SU-DHL-6 (cell line): Measurements from ENCODE around the gene LRRC73.

ENCODE experiments used
- H2AFZ ChIP-seq: fragments of 200-600 bp; sonication (generic); 2 replicates; pipeline ENCODE4 v1.6.1; 2014; ENCODE audit warnings: low read depth, mild to moderate bottlenecking, moderate library complexity, mixed read lengths, antibody characterized with exemption, low read length; ENCODE audit not compliant: severe bottlenecking
- H3F3A ChIP-seq: fragments of 200-600 bp; shearing (Covaris generic); 2 replicates; pipeline ENCODE4 v1.6.0; 2016; ENCODE audit warnings: antibody characterized with exemption, mild to moderate bottlenecking; ENCODE audit not compliant: insufficient read depth
- H3K27ac ChIP-seq: fragments of 200-600 bp; sonication (generic); 2 replicates; pipeline ENCODE4 v1.5.1; 2016; ENCODE audit warnings: low read depth, mild to moderate bottlenecking, low read length, moderate library complexity, mixed read lengths
- H3K27me3 ChIP-seq: fragments of 200-600 bp; sonication (generic), shearing (Covaris generic); 2 replicates; pipeline ENCODE4 v1.6.0; 2014; ENCODE audit warnings: mild to moderate bottlenecking, low read length
- H3K36me3 ChIP-seq: fragments of 200-600 bp; sonication (generic); 2 replicates; pipeline ENCODE4 v1.6.1; 2014; ENCODE audit warnings: mild to moderate bottlenecking, low read length, mixed read lengths
- H3K4me2 ChIP-seq: fragments of 300-600, 200-600 bp; shearing (Covaris generic), sonication (generic); 2 replicates; pipeline ENCODE4 v1.6.0; 2014; ENCODE audit warnings: low read length, low read depth, mild to moderate bottlenecking; ENCODE audit not compliant: poor library complexity, severe bottlenecking
- H3K4me3 ChIP-seq: fragments of 200-600 bp; sonication (generic); 2 replicates; pipeline ENCODE4 v1.5.1; 2014; ENCODE audit warnings: antibody characterized with exemption, low read length, mild to moderate bottlenecking, mixed read lengths; ENCODE audit not compliant: insufficient read depth, poor library complexity, severe bottlenecking
- H3K79me2 ChIP-seq: fragments of 200-600 bp; sonication (generic); 2 replicates; pipeline ENCODE4 v1.6.1; 2014; ENCODE audit warnings: mild to moderate bottlenecking, low read length, moderate library complexity; ENCODE audit not compliant: insufficient read depth
- H3K9ac ChIP-seq: fragments of 200-600 bp; sonication (generic); 2 replicates; pipeline ENCODE4 v1.7.0; 2014; ENCODE audit warnings: mild to moderate bottlenecking, low read length
- H3K9me2 ChIP-seq: fragments of 200-600 bp; sonication (generic); replicated peaks from 2 replicates; pipeline ENCODE4 v1.6.1; 2014; ENCODE audit warnings: low read length; ENCODE audit not compliant: insufficient read depth
- H3K9me3 ChIP-seq: fragments of 200-600 bp; sonication (generic); 2 replicates; pipeline ENCODE4 v1.6.1; 2014; ENCODE audit warnings: low read length, mixed read lengths; ENCODE audit not compliant: insufficient read depth
- H4K20me1 ChIP-seq: fragments of 200-600 bp; sonication (generic); 2 replicates; pipeline ENCODE4 v1.6.1; 2014; ENCODE audit warnings: low read depth, mild to moderate bottlenecking, antibody characterized with exemption, low read length, moderate library complexity, mixed read lengths
- EZH2phosphoT487 ChIP-seq: fragments of 200-600 bp; sonication (generic), shearing (Covaris generic); conservative IDR thresholded peaks from 2 replicates; pipeline ENCODE4 v1.6.1; 2018; ENCODE audit warnings: mild to moderate bottlenecking, antibody characterized with exemption, low read length, moderate library complexity, mixed read lengths
- TF ChIP-seq, protein P1 (sequence below): fragments of 200-600 bp; sonication (generic); IDR thresholded peaks from one replicate; pipeline ENCODE4 v1.5.1; 2017; ENCODE audit warnings: antibody characterized with exemption, mild to moderate bottlenecking, low read length, moderate library complexity; ENCODE audit not compliant: insufficient read depth, poor library complexity, severe bottlenecking

LRRC73 gene

DNA sequence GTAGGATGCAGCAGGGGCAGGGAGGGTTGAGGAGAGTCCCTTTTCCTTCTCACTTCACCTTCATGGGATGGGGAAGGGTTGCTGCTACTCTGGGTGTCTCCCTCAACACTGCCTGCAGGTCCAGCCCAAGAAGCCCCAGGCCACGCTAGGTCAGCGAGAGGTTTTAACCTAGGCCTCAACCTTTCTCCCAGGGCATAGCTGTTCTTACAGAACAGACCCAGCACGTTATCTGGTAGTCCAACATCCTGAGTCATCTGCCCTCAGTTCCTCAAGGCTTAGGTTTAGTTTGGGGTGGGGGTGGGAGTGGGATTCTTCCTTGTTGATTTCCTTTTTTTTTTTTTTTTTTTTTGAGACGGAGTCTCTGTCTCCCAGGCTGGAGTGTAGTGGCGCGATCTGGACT is 15.8 kb downstream of the LRRC73 start:
- Histone ChIP-seq H3F3A (no peaks in the 10 kb centered on the region), H3K79me2 (no peaks in the 10 kb centered on the region), H3K9ac (no peak overlapping the region), H3K27me3 (no peaks in the 10 kb centered on the region), H3K36me3 (no peaks in the 10 kb centered on the region), H3K27ac (no peak overlapping the region), H3K4me3 (no peak overlapping the region), H3K4me2 (no peak overlapping the region), H2AFZ (no peak overlapping the region), H3K9me3 (no peaks in the 10 kb centered on the region), H4K20me1 (no peaks in the 10 kb centered on the region), H3K9me2 (no peaks in the 10 kb centered on the region)
- no peak for TF ChIP-seq EZH2phosphoT487
- TF ChIP-seq, protein P1, sequence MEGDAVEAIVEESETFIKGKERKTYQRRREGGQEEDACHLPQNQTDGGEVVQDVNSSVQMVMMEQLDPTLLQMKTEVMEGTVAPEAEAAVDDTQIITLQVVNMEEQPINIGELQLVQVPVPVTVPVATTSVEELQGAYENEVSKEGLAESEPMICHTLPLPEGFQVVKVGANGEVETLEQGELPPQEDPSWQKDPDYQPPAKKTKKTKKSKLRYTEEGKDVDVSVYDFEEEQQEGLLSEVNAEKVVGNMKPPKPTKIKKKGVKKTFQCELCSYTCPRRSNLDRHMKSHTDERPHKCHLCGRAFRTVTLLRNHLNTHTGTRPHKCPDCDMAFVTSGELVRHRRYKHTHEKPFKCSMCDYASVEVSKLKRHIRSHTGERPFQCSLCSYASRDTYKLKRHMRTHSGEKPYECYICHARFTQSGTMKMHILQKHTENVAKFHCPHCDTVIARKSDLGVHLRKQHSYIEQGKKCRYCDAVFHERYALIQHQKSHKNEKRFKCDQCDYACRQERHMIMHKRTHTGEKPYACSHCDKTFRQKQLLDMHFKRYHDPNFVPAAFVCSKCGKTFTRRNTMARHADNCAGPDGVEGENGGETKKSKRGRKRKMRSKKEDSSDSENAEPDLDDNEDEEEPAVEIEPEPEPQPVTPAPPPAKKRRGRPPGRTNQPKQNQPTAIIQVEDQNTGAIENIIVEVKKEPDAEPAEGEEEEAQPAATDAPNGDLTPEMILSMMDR = no peak

DNA sequence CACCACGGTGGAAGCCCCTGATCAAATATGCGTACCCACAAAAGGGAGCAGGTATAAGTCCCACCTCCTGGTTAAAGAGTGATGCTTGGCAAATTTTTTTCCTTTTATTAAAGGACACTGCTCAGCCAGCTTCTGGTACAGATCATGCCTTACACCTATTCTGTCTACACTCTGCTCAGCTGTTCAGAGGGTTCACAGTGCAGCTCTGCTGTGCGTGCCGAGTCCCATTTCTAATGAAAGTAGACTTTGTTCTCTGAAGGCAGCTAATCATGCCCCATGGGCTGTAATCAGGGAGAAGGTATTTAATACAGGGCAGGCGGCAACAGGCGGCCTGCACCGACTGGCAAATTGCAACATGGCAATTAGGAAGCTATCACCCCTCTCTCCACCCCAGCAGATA is 16.3 kb downstream of the LRRC73 start:
- no peaks in the 10 kb centered on the region for H3K36me3 ChIP-seq

DNA sequence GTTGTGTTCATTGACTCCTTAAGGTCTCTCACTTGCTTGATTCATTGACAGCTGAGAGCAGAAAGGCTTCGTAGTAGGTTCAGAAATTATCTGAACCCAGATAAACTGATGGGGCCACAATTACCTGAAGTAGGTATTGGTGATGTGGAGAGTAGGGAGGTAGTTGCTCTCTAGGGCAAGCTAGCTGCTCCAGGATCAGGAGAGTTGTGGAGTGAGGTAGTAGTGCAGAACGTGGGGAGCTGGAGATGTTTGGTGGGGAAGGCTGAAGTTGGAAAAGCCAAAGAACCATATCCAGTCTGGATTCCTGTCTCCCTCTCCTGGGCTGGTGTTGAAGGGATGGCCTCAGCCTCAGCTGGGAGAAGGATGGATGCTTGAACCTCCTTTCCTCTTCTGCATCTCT is 16.9 kb downstream of the LRRC73 start:
- Histone ChIP-seq H3K27ac (no peak overlapping the region), H3K9me2 (no peaks in the 10 kb centered on the region), H3K4me2 (no peak overlapping the region), H3K4me3 (no peak overlapping the region), H3K9ac (no peak overlapping the region), H2AFZ (no peak overlapping the region), H3F3A (no peaks in the 10 kb centered on the region), H3K36me3 (no peaks in the 10 kb centered on the region), H3K9me3 (no peaks in the 10 kb centered on the region), H4K20me1 (no peaks in the 10 kb centered on the region), H3K27me3 (no peaks in the 10 kb centered on the region), H3K79me2 (no peaks in the 10 kb centered on the region; the same call in 1 of the 2 replicates)
- no peak for TF ChIP-seq EZH2phosphoT487
- TF ChIP-seq, protein P1 = no peak

More for the DNA sequence above, 16.3 kb downstream of the LRRC73 start:
- Histone ChIP-seq H3K79me2 (no peaks in the 10 kb centered on the region), H3K27me3 (no peaks in the 10 kb centered on the region), H3K9ac (no peak overlapping the region), H3K9me2 (no peaks in the 10 kb centered on the region), H3K4me3 (no peak overlapping the region), H4K20me1 (no peaks in the 10 kb centered on the region), H3F3A (no peaks in the 10 kb centered on the region), H2AFZ (no peak overlapping the region), H3K4me2 (no peak overlapping the region), H3K9me3 (no peaks in the 10 kb centered on the region), H3K27ac (no peak overlapping the region)
- no peak for TF ChIP-seq EZH2phosphoT487
- TF ChIP-seq, protein P1 = no peak
